GM18505 (cell line): Measurements from ENCODE around the gene SEC23A.
A peak's percentile ranks its signal among the peaks of the same experiment; 100 is the strongest.
"Not testable (repeated sequence)": the region's sequence is repeated elsewhere in the genome, so short reads cannot be mapped to it uniquely, and the experiment has no call there.

ENCODE experiments used
- ATAC-seq: cut with Tn5 transposase; IDR thresholded peaks from one replicate; pipeline ENCODE4 v1.9.1; 2021; ENCODE audit not compliant: unreplicated experiment
- POLR2A ChIP-seq: IDR thresholded peaks from 4 replicates; pipeline ENCODE4 v1.6.1; 2011; ENCODE audit warnings: borderline replicate concordance; ENCODE audit not compliant: insufficient read depth, insufficient read length; ENCODE audit errors: extremely low read depth

SEC23A gene

GRCh38 chr14:39102969-39103957 is at the start of gene SEC23A:
SEC23A (minus strand) TSS chr14:39103235; CDS start chr14:39096118, 7,117 bp downstream.
- TF ChIP-seq POLR2A, result peak; percentile 82

GRCh38 chr14:39145266-39145966 is 42.4 kb upstream of the SEC23A start:
- no peak for ATAC-seq
- TF ChIP-seq POLR2A, result no peak

More at GRCh38 chr14:39102969-39103957, at the start of gene SEC23A:
- peak; percentile 94 for ATAC-seq

- ATAC-seq, result not testable (repeated sequence)
Measured at GRCh38 chr14:39143226-39143625, 40.2 kb upstream of the SEC23A start.

GRCh38 chr14:39141623-39142022 is 38.6 kb upstream of the SEC23A start:
- ATAC-seq, result not testable (repeated sequence)

GRCh38 chr14:39140170-39140569 is 37.1 kb upstream of the SEC23A start:
- TF ChIP-seq POLR2A, result no peak
- ATAC-seq, result no peak

GRCh38 chr14:39138440-39138839 is 35.4 kb upstream of the SEC23A start:
- no peak for ATAC-seq
- TF ChIP-seq POLR2A, result no peak

- not testable (repeated sequence) for ATAC-seq
Measured at GRCh38 chr14:39137835-39138234, 34.8 kb upstream of the SEC23A start.

GRCh38 chr14:39122330-39123138 is 19.5 kb upstream of the SEC23A start:
- no peak for ATAC-seq
- no peak for TF ChIP-seq POLR2A

- ATAC-seq, result peak; percentile 92
Measured at GRCh38 chr14:39114073-39114838, 11.2 kb upstream of the SEC23A start, which contains the start of gene GEMIN2. GEMIN2 (plus strand) TSS chr14:39114323; CDS start chr14:39114339, 16 bp downstream.

GRCh38 chr14:39113685-39114072 is 10.6 kb upstream of the SEC23A start:
- TF ChIP-seq POLR2A, result no peak
- ATAC-seq, result no peak

More at GRCh38 chr14:39114073-39114838, 11.2 kb upstream of the SEC23A start, which contains the start of gene GEMIN2:
- TF ChIP-seq POLR2A, result peak; percentile 94

- peak; percentile 70 for TF ChIP-seq POLR2A
- no peak for ATAC-seq
Measured at GRCh38 chr14:39109893-39110715, 7.1 kb upstream of the SEC23A start.

GRCh38 chr14:39108791-39109190 is 5.8 kb upstream of the SEC23A start:
- TF ChIP-seq POLR2A, result no peak
- ATAC-seq, result no peak
